Transverse colon (tissue), 4 donors: ENCODE measurements around the gene NRF1. TPM values are rescaled to one million over a fixed set of nuclear protein-coding genes. Genes with fewer than 3 reads are reported as not detected.

Experiments used
- DNase-seq: peaks from one replicate; pipeline ENCODE4 v3.0.0-alpha.2; 2019
- H3K27ac ChIP-seq, 4 donors: fragments of 200-600 bp; sonication (generic); 2 replicates each; pipeline ENCODE4 v1.5.1; 2016 to 2018; ENCODE audit warnings: inconsistent platforms in 4 of 4
- H3K27me3 ChIP-seq: fragments of 200-600 bp; sonication (generic); 2 replicates; pipeline ENCODE4 v1.5.1; 2017; ENCODE audit warnings: inconsistent platforms
- H3K36me3 ChIP-seq, 4 donors: fragments of 200-600 bp; sonication (generic); 2 replicates each; pipeline ENCODE4 v1.5.1; 2017 to 2019; ENCODE audit warnings: inconsistent platforms in 4 of 4
- H3K4me1 ChIP-seq, 4 donors: fragments of 200-600 bp; sonication (generic); 2 replicates each; pipeline ENCODE4 v1.5.1; 2017 to 2020; ENCODE audit warnings: inconsistent platforms in 4 of 4
- H3K4me3 ChIP-seq, 4 donors: fragments of 200-600 bp; sonication (generic); 1 replicate in 1 of 4; 2 replicates in 3 of 4; pipeline versions ENCODE4 v1.5.1 to v1.6.1; 2017 to 2019; ENCODE audit warnings: inconsistent platforms in 4 of 4
- H3K9me3 ChIP-seq, 2 donors: fragments of 200-600 bp; sonication (generic); 2 replicates each; pipeline ENCODE4 v1.5.1; 2017 to 2019; ENCODE audit warnings: inconsistent platforms in 2 of 2
- CTCF ChIP-seq, 5 experiments: fragments of 200-600 bp in 3 of 5; fragments of 450-650 bp in 2 of 5; sonication (generic) in 3 of 5; IDR thresholded peaks; 1 replicate in 2 of 5; 2 replicates in 3 of 5; pipeline ENCODE4 v1.5.1; 2016 to 2017; ENCODE audit warnings: antibody characterized with exemption in 5 of 5, inconsistent platforms in 3 of 5, mild to moderate bottlenecking in 2 of 5, moderate library complexity in 1 of 5
- EP300 ChIP-seq: sonication (generic); formaldehyde crosslinking; IDR thresholded peaks from one replicate; pipeline ENCODE4 v1.6.1; 2017; ENCODE audit warnings: antibody characterized with exemption, low read depth
- POLR2A ChIP-seq: fragments of 450-650 bp; IDR thresholded peaks from one replicate; pipeline ENCODE4 v1.6.1; 2016; ENCODE audit warnings: antibody characterized with exemption, mild to moderate bottlenecking, moderate library complexity
- POLR2AphosphoS5 ChIP-seq, 3 donors: sonication (generic); formaldehyde crosslinking; IDR thresholded peaks; one replicate each; pipeline ENCODE4 v1.6.1; 2016; ENCODE audit warnings: antibody characterized with exemption in 3 of 3
- WGBS, 2 donors: methylation state at CpG; one replicate each; pipeline ENCODE4 v1.1.5; 2018; ENCODE audit warnings: low coverage in 1 of 2; 5-methylcytosine and 5-hydroxymethylcytosine counted together
- in situ Hi-C, 4 donors: fragments of 200-750 bp; cut with MboI; loops; one replicate each; pipeline versions ENCODE4 v1.15.0 to v1.15.1; 2017; ENCODE audit warnings: low sequenced_read_pairs in 3 of 4, low pct_ligation_motif_present in 1 of 4, low pct_unique_long_range_greater_than_20kb in 1 of 4
- intact Hi-C: fragments of 100-400 bp; cut with DNase I; formaldehyde crosslinking; loops from one replicate; pipeline ENCODE4 v1.15.1; 2023; ENCODE audit warnings: low total_unique reads
- total RNA-seq, 4 donors: library from RNA; depleted of rRNA; stranded (reverse); fragments of >200 nt; gene quantifications; one replicate each; pipeline ENCODE4 v1.1.0, GENCODE V29; 2016

NRF1 gene
- total RNA-seq, 4 donors from 2014 or later: 11.6 to 21.5 (median 15.3) TPM

DNA sequence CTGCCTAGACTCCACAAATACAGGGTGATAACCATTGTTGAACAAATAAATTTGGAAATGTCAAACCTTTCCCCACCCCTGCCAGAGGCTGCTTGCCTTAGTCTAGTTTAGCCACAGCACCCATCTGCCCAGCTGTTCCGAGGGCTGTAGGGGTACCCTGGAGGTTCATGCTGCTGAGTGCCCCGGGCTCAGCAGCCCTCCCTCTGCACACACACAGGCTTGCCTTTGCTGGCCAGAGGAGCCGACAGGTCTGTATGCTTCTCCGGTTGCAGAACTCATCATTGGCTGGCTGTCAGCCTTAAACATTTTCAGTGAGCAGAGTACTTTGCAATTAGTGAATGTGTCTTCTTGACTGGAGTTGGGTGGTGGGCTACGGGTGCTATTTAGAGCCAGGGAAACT, 122.9 kb downstream of the NRF1 start:
- WGBS, 2 donors: 95% methylated on average over 4 of the region's 5 CpGs; no CpG with 5 or more reads in 1 of the 2 donors
- Histone ChIP-seq H3K27ac (no peak overlapping the region), H3K4me3 (no peak overlapping the region)

DNA sequence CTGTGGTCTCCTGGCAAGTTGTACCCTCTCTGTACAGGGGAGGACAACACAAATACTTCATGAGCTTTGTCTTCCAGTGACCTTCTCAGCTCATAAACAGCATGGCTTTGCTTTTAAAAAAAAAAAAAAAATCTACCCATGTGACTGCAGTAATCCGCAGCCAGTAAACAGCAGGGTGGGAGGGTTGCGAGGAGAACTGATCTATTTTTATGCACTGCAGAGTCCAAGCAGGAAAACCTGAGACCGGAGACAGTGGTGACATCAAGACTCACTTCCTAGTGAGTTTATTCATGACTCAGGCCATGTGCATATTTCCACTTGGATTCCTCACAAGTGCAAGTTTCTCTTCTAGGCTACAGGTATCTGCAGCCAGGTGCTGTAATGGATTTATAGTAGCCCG, 127.9 kb downstream of the NRF1 start:
- Histone ChIP-seq H3K9me3 (no peaks in the 10 kb centered on the region), H3K27ac (no peak overlapping the region), H3K4me1 (peaks cover 0 to 6% (median 0%) of the 10 kb centered on the region in 4 donors), H3K4me3 (no peak overlapping the region), H3K36me3 (peaks cover 0 to 13% (median 0%) of the 10 kb centered on the region in 4 donors), H3K27me3 (no peaks in the 10 kb centered on the region)
- no peak for DNase-seq
- in situ Hi-C loops: no loop called here
- intact Hi-C loops: loop anchor here (10.0 kb wide), 1 partner anchor 1365 kb away; no protein-coding TSS in a partner anchor
- no peak for TF ChIP-seq POLR2A
- no peak for TF ChIP-seq POLR2AphosphoS5 (IDR thresholded peaks at IDR 0.05)
- 58 to 72% methylated on average over 2 to 4 of the region's 4 CpGs for WGBS, 2 donors

More for the DNA sequence above, 122.9 kb downstream of the NRF1 start:
- intact Hi-C loops (loop anchor here (10.0 kb wide), 1 partner anchor 1370 kb away; no protein-coding TSS in a partner anchor), in situ Hi-C loops (no loop called here)
- Histone ChIP-seq H3K27me3 (no peaks in the 10 kb centered on the region), H3K36me3 (peaks cover 0 to 27% (median 0%) of the 10 kb centered on the region in 4 donors), H3K9me3 (no peaks in the 10 kb centered on the region), H3K4me1 (peaks cover 0 to 11% (median 4%) of the 10 kb centered on the region in 4 donors)
- DNase-seq: no peak
- TF ChIP-seq POLR2A (no peak), CTCF (IDR thresholded peaks at IDR 0.05) (no peak), POLR2AphosphoS5 (IDR thresholded peaks at IDR 0.05) (no peak), EP300 (no peak)

DNA sequence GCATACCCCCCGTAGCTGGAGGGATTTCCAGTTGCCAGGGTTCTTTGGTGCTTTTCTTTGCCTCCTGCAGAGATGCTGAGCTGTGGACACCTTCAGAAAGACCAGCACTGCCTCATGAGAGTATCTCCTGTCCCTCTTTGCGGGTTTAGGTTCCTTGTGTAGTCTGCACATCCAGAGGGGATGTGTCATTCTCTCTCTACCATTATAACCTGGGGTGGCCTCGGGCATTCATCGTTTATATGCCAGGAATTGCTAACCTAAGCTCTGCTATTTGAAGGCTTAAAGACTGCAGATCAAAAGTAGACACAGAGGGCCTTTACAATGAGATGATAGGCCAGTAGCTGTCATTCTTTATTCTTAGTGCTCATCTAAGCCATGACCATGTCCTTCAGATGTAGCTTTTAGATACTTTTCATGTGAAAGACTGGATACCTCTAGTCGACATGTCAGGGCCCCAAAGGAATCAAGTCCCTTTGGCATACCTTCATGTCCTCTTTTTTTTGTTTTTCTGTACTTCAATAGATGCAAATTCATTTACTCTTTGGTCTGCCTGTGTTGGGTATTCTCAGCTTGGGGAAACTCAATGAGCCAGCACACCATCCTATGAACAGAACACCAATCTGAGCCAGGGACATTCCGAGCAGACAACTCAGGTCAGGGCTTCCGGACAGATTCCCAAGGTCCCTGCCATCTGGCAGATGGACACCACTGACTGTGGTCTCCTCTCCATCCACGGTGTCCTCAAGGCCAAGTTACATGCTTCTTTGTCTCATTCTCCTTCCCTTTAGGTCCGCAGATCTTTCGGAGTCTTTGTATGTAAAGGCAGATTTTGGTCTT, 129.3 kb downstream of the NRF1 start:
- intact Hi-C loops (no loop called here), in situ Hi-C loops (no loop called here)
- DNase-seq: no peak
- peaks cover 0 to 6% (median 0%) of the 10 kb centered on the region in 4 donors for H3K4me1 ChIP-seq
- no peaks in the 10 kb centered on the region for H3K9me3 ChIP-seq
- no peak for TF ChIP-seq POLR2AphosphoS5 (IDR thresholded peaks at IDR 0.05)
- no peak for TF ChIP-seq POLR2A
- no peak for TF ChIP-seq EP300
- TF ChIP-seq CTCF (IDR thresholded peaks at IDR 0.05): no peak
- no peak overlapping the region for H3K4me3 ChIP-seq
- no peaks in the 10 kb centered on the region for H3K36me3 ChIP-seq
- WGBS, 2 donors: 96 to 100% methylated on average over 5 to 10 of the region's 10 CpGs
- H3K27me3 ChIP-seq: no peaks in the 10 kb centered on the region
- H3K27ac ChIP-seq: no peak overlapping the region

DNA sequence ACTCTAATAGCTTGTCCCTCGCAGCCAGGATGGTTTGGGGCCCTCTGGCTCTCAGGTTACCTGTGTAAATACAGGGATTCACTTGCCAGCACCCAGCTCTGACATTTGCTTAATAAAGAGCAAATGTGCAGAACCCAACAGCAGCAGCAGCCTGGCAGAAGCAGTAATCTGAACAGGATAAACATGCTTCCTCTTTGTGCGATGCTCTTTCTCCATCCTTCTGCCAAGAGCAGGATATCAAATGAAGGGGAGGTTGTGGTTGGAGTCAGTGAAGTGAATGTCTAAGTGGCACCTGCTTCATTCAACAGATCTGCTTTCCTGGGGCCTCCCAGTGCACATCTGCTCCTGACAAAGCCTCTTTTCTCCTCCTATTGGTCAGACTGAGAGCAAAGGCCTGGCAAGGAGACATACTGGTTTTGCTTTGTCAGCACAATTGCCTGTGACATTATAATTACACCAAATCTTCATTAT, 130.3 kb downstream of the NRF1 start:
- no peaks in the 10 kb centered on the region for H3K9me3 ChIP-seq
- DNase-seq: no peak
- intact Hi-C loops (no loop called here), in situ Hi-C loops (no loop called here)
- WGBS, 2 donors: 75% methylated on average over 2 of the region's 2 CpGs; no CpG with 5 or more reads in 1 of the 2 donors
- H3K4me1 ChIP-seq: peaks cover 0 to 6% (median 0%) of the 10 kb centered on the region in 4 donors
- H3K27me3 ChIP-seq: no peaks in the 10 kb centered on the region
- no peaks in the 10 kb centered on the region for H3K36me3 ChIP-seq
- H3K4me3 ChIP-seq: no peak overlapping the region
- no peak overlapping the region for H3K27ac ChIP-seq
- TF ChIP-seq CTCF (IDR thresholded peaks at IDR 0.05) (no peak), EP300 (no peak), POLR2AphosphoS5 (IDR thresholded peaks at IDR 0.05) (no peak), POLR2A (no peak)
